ENCODE measurements around the gene KIAA1671.
"Not testable (repeated sequence)": the region's sequence is repeated elsewhere in the genome, so short reads cannot be mapped to it uniquely, and the experiment has no call there.

KIAA1671 gene

DNA sequence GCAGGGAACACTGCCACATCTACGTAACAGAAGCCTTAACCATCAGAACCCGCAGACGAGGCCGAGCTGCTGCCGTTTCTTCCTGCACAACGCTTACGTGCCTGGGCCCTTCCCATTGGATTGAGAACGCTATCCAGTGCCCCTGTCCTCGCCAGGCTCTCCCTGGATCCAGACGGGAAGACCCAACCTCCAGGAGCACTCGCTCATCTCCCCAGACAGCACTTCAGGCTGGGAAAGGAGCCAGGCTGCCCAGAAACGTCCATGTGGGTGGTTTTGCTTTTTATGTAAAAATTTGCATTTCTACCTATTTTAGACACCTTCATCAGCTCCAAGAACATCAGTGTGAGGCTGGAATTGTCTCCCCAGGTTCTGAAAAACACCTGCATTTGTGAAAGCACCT, 239.9 kb downstream of the KIAA1671 start:
- in situ Hi-C loops (cut with MboI; ENCODE audit: low pct_unique_long_range_greater_than_20kb, low sequenced_read_pairs) = no loop called here
- DNase-seq = no peak

DNA sequence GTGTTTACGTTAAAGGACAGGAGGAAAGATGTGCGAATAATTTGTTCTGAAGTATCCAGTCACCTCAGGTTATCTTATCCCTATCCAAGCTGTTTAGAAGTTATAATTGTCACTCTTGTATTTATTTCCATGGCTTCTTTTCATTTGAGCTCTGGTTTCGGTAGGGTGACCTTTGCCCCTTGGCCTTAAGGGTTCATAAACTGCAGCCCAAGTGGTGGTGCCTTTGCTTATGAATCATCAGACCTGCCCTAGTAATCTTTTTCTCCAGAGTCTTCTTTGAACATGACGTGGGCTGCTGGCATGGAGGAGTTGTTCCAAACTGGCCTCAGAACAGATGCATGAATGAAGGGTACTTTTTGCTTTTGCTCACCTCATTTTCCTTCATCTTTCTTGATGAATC, 240.6 kb downstream of the KIAA1671 start:
- in situ Hi-C loops (cut with MboI; ENCODE audit: low pct_unique_long_range_greater_than_20kb, low sequenced_read_pairs) = no loop called here
- no peak for DNase-seq

DNA sequence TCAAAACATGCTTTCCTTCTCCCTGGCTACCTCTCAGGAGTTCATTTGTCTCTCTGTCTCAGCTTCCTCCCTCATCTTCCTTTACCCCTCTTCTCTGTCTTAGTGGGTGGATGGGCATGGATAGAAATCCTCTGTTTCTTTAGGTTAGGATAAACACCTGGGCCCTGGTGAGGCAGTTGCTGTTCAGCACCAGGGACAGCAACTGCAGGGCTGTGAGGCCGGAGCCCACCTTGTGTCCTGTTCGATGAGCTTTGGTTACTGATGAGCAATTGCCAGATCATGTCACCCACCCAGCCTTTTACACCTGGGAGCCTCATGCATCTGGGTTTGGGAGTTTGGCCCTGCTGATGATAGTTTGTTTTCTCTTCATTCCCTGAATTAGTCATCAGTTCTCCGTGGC, 241.0 kb downstream of the KIAA1671 start:
- no peak for DNase-seq
- in situ Hi-C loops (cut with MboI; ENCODE audit: low pct_unique_long_range_greater_than_20kb, low sequenced_read_pairs) = no loop called here

DNA sequence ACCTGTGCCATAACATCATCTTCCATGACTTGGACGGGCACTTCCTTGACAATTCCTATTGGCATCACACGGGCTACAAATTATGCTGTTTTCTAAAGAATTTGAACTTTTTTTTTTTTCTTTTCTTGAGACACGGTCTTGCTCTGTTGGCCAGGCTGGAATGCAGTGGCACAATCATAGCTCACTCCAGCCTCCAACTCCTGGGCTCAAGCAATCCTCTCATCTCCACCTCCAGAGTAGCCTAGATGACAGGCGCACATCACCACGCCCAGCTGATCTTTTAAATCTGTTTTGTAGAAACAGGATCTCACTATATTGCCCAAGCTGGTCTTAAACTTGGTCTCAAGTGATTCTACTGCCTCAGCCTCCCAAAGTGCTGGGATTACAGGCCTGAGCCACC, 243.8 kb downstream of the KIAA1671 start:
- in situ Hi-C loops (cut with MboI; ENCODE audit: low pct_unique_long_range_greater_than_20kb, low sequenced_read_pairs) = no loop called here
- no peak for DNase-seq

DNA sequence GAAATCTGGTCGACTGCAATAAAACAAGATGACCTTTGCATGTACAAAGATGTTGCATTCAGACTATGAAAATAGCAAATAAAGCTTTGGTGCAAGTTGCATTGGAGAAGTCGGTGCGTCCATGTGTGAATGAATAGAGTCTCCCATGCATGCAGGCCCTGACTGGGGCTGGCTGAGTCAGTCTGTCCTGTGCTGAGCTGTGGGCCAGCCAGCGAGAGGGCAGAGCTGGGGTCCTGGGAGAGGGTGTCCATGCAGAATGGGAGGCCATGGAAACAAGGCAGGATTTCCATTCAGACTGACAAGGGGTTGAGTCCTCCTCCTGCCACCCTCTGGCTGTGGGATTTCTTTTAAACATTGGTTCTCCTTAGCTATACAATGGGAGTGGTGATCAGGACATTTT, 244.8 kb downstream of the KIAA1671 start:
- no peak for DNase-seq
- in situ Hi-C loops (cut with MboI; ENCODE audit: low pct_unique_long_range_greater_than_20kb, low sequenced_read_pairs) = no loop called here

DNA sequence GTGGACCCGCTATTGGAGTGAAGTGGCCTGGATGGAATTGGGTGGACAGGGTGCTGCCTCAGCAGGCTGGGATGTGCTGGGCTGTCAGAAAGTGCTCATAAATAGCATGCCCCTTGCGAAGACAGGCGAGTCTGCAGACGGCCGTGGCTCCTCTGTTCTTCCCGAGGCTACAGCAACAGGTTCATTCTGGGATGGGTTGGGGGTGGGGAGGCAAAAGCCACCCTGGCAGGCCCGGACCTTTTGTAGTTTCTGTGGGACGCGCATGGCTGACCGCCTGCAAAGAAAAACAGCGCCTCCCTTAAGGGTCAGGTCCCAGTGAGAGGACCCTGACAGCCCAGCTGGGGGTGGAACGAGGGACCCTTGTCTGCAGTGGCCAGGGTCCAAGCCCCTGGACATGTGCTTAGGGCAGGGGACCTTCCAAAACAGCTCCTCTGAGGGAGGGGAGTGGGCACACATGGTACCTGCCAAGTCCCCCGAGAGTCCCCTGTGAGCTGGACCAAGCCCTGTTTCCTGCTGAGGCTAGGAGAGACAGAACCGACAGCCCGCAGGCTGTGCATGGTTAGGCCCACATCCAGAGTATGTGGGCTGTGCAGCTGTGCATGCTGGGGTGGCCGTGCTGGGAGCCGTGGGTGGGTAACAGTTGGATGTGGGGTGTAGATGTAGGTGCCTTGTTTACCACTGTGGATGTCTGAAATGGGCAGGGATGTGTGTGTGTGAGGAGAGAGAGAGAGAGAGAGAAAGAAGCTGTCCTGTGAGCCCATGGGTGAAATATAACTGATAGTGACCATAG, 247.4 kb downstream of the KIAA1671 start, which contains the start of gene CRYBB3:
Gene CRYBB3 (plus strand): TSS at position 128 of the 790 bp plus-strand sequence. CDS start 1,539 bp downstream, outside the sequence.
- in situ Hi-C loops (cut with MboI; ENCODE audit: low pct_unique_long_range_greater_than_20kb, low sequenced_read_pairs) = no loop called here
- no peak for DNase-seq

DNA sequence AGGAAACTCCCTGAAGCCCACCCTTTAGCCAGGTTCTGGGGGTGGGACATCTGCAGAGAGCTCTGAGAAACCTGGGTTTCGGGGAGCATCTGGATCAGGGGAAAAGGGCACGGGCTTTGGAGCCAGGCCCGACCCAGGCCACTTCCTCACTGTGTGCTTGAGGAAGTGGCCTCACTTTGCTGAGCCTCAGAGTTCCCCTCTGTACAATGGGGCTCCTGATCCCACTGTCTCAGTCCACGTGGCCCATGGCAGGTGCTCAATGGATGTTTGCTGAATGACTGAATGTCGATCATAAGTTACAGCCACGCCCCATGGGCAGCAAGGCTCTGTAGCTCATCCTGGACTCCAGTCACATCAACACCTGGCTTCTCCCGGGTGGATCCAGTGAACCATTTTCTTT, 248.5 kb downstream of the KIAA1671 start:
- DNase-seq = no peak
- in situ Hi-C loops (cut with MboI; ENCODE audit: low pct_unique_long_range_greater_than_20kb, low sequenced_read_pairs) = no loop called here

DNA sequence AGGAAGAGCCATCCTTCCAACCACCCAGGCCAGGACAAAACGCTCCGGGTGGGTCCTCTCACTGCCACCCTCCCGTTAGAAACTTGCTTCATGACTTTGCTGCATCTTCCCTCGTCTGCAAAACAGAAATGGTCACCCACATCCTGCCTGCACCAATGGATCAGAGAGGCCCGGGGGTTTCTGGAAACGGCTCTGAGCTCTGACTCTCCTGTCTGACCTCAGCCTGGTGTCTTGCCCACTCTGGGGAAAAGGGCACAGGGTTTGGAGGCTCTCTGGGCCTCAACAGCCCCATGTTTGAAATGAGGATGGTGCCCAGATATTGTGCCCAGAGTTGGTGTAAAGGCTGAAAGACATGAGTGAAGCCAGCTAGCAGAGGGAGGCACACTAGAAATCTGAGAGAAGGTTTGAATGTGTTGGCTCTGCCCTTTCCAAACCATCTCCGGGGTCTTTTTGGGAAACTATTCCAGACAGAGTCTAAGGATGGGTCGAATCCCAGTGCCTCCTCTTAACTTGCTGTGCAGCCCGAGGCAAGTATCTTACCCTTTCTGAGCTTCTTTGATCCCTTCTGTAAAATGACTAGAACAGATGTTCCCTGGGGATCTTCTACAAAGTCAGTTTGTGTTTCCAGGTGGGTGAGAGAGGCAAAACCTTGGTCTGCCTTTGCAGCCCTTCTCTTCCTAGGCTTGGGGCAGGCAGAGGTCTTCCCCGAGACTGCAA, 249.2 kb downstream of the KIAA1671 start:
- DNase-seq = no peak
- in situ Hi-C loops (cut with MboI; ENCODE audit: low pct_unique_long_range_greater_than_20kb, low sequenced_read_pairs) = no loop called here

DNA sequence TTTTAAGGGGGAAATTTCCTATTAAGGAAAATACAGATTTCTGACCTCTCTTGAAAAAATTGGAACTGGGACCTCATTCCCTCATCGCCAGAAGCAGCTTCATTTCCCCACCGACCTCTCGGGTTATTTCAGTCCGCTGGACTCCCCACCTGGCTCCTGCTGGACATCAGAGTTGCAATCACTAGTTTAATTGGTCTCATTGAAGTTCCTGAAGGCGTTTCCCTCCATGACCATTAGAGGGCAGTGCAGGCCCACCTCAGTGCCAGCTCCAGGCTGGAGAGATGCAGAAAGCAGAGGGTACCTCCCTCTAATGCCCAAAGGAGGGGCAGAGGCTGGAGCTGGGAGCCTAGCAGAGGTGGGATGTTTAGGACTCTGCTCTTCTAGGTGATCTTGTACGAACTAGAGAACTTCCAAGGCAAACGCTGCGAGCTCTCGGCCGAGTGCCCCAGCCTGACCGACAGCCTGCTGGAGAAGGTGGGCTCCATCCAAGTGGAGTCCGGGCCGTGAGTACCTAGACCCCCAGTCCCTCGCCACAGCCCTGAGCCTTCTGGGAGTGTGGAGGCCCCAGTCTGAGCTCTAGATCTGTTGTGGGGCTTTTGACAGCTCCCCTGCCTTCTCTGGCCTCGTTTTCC, 249.9 kb downstream of the KIAA1671 start:
- in situ Hi-C loops (cut with MboI; ENCODE audit: low pct_unique_long_range_greater_than_20kb, low sequenced_read_pairs) = no loop called here
- DNase-seq = peak; percentile 55

DNA sequence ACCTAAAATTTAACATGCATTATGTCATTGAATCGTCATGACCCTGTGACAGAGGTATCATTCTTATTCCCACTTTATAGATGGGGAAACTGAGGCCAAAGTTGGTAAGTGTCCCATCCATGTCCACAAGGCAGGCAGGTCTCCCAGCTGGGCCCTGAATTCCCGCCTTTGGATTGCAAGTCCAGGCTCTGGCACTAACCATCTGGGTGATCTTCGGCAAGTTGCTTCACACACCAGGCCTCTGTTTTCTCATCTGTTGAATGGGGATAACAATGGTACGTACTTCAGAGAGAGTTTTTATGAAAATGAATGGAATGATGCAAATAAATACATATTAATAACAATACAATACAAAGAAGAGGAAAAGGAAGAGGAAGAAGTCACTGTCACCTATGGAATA, 250.6 kb downstream of the KIAA1671 start:
- in situ Hi-C loops (cut with MboI; ENCODE audit: low pct_unique_long_range_greater_than_20kb, low sequenced_read_pairs) = no loop called here
- DNase-seq = no peak

DNA sequence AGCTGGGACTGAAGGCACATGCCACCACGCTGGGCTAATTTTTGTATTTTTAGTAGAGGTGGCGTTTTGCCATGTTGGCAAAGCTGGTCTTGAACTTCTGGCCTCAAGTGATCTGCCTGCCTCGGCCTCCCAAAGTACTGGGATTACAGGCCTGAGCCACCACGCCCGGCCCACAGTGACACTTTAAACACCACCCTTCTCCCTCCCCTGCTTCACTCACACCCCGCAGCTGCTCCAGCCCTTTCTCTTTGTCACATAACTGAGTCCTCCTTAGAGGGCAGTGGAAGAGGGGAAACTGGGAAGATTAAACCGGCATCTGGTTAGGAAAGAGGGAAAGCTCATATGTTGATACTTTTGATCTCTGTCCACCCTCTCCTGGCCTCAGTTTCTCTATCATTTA, 252.0 kb downstream of the KIAA1671 start:
- DNase-seq; in situ Hi-C loops (cut with MboI; ENCODE audit: low pct_unique_long_range_greater_than_20kb, low sequenced_read_pairs): not testable (repeated sequence)

DNA sequence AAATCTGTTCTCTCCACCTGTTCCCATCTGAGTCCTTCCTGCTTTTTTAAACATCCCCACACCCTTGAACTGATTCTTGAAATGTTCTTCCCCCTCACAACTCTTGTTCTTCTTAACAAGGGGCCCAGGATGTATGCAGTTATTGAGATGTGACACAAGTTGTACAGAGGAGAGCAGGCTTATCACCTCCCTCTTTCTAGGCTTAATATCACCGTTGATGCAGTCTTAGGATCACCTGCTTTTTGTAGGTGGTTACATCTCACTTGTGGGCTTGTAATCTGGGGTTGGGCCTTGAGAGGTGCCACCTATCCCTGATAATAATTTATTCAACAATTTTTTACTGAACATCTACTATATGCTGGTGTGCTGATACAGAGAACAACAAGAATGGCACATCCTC, 253.3 kb downstream of the KIAA1671 start:
- in situ Hi-C loops (cut with MboI; ENCODE audit: low pct_unique_long_range_greater_than_20kb, low sequenced_read_pairs) = no loop called here
- no peak for DNase-seq

DNA sequence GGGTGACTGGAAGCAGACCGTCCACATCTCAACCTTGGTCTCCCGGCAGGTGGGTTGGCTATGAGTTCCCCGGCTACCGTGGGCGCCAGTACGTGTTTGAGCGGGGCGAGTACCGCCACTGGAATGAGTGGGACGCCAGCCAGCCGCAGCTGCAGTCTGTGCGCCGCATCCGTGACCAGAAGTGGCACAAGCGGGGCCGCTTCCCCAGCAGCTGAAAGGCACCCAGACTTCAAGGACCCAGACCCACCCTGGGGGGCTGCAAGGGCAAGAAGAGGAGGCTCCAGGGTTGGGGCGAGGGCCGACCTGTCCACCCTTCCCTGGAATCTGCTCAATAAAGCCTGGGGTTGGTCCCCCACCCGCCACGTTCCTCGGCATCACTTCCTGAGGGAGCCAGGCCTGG, 254.5 kb downstream of the KIAA1671 start:
- DNase-seq = no peak
- in situ Hi-C loops (cut with MboI; ENCODE audit: low pct_unique_long_range_greater_than_20kb, low sequenced_read_pairs) = no loop called here

DNA sequence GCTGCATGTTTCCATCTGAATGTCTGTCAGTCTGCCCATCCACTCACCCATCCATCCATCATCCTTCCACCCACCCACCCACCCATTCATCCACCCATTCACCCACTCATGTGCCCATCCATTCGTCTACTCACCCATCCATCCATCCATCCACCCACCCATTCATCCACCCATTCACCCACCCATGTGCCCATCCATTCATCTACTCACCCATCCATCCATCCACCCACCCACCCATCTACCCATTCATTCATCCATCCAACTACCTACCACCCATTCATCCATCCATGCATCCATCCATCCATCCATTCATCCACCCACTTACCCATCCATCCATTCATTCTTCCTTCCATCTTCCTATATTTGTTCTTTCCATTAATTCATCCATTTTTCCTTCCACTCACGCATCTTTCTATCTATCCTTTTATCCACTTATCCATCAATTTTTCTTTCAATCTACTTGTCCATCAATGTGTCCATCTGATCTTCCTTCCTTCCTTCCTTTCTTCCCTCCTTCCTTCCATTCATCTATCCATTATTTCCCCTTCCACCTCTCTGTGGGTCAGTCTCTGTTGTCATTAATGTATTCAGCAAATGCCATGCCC, 255.1 kb downstream of the KIAA1671 start:
- in situ Hi-C loops (cut with MboI; ENCODE audit: low pct_unique_long_range_greater_than_20kb, low sequenced_read_pairs) = no loop called here
- DNase-seq = no peak

DNA sequence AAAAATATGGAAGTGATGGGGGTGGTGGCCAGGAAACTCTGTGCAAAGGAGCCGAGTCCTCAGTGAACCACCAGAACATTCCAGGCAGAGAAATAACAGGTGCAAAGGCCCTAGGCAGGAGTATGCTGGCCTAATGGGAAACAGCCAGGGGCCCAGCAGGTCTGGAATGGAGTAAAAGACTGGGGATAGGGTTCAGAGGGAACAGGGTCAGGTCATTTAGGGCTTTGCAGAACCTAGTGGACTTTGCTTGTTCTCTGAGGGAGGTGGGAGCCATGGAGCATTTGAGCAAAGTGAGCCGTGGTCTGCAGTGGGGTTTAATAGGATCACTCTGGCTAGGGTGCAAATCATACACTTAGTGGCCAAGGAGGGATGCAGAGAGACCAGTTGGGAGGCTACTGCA, 255.8 kb downstream of the KIAA1671 start:
- in situ Hi-C loops (cut with MboI; ENCODE audit: low pct_unique_long_range_greater_than_20kb, low sequenced_read_pairs) = no loop called here

DNA sequence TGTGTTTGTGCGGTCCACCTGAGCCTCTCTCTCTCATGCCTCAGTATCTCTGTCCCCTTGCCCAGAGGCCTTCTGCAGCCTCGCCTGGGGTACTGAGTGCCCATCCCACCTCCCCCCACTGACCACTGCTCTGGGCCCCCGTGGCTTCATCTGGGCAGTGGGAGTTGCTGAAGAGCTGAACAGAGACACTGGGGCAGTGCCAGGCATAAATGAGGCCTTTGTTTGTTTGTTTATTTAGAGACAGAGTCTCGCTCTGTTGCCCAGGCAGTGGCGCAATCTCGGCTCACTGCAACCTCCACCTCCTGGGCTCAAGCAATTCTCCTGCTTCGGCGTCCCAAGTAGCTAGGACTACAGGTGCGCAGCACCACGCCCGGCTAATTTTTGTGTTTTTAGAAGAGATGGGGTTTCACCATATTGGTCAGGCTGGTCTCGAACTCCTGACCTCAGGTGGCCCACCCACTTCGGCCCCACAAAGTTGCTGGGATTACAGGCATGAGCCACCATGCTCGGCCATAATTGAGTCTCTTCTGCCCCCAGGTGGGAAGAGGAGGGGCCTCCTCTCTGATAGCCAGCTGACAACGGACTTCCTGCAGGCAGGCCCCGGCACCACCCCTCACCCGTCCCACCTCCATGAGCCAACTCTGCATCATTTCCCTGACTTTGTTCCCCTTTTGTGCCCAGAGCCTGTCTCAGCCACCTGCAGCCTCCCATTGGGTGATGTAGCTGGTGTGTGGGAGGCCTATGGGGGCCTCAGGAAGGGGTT, 256.4 kb downstream of the KIAA1671 start:
- DNase-seq = no peak
- in situ Hi-C loops (cut with MboI; ENCODE audit: low pct_unique_long_range_greater_than_20kb, low sequenced_read_pairs) = no loop called here

More for the DNA sequence above, 255.8 kb downstream of the KIAA1671 start:
- DNase-seq = no peak

DNA sequence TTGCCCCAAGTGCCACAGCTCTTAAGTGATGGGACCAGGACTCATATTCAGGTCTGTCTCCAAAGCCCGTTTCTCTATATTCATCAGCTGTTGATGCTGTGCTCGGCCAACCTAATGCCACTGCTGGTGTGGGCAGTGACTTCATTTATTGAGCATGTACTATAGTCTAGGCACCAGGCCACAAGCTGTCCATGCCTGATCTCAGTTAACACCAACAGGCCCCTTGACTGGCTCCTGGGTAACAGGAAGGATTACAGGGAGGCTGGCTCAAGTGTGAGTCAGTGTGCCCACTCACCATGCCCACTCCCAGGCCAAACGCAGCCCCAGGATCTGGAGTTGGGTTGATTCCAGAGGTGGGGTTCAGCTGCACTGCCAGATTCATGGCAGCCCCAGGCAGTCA, 258.3 kb downstream of the KIAA1671 start:
- in situ Hi-C loops (cut with MboI; ENCODE audit: low pct_unique_long_range_greater_than_20kb, low sequenced_read_pairs) = no loop called here
- DNase-seq = no peak

DNA sequence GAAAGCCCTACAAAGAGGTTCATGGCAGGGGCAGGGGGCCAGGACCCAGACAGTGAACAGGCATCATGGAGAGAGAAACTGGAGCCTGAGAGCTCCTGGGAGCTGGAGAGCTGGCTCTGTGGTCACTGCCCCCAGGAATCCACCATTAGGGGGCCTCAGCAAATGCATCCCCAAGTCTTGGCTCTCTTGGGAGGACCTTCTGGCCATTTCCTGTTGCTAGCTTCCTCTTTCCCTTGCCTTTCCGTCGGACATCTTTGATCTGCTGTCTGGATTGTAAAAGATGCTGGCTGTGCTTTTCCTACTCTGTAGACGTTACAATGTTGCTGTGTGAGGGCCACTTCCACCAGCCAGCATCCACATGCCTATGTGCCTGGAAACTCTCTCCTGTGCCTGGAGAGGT, 259.8 kb downstream of the KIAA1671 start:
- no peak for DNase-seq
- in situ Hi-C loops (cut with MboI; ENCODE audit: low pct_unique_long_range_greater_than_20kb, low sequenced_read_pairs) = no loop called here

DNA sequence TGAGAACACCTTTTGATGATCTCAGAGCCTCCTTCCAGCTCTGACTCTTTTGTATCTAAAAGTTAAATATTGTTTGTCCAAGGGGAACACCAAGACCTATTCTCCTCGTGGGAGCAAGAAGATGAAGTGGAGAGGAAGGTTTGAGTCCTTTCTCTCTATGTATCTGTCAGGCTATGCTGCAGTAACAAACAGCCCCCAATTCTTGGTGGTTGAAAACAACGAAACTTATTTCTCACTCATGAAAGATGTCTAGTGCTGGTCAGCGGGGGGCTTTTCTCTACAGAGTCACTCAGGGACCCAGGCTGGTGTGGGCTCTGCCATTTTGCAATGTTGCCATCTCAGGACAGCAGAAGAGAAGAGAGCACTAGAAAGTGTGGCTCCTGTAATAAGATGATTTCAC, 260.7 kb downstream of the KIAA1671 start:
- in situ Hi-C loops (cut with MboI; ENCODE audit: low pct_unique_long_range_greater_than_20kb, low sequenced_read_pairs) = no loop called here
- no peak for DNase-seq
